Inferior parietal cortex (tissue), 1 donor: ENCODE measurements around the gene ARHGAP9.
"Not testable (repeated sequence)": the region's sequence is repeated elsewhere in the genome, so short reads cannot be mapped to it uniquely, and the experiment has no call there.

ENCODE experiments used
- DNase-seq: peaks from one replicate; pipeline ENCODE4 v3.0.0-alpha.2; 2016; ENCODE audit errors: extremely low spot score

The ARHGAP9 gene

GRCh38 chr12:57435293-57435692 lies 44.4 kb downstream of the ARHGAP9 start:
- DNase-seq, result no peak

GRCh38 chr12:57434517-57435223 lies 45.0 kb downstream of the ARHGAP9 start, which contains the start of gene INHBC:
Gene INHBC (plus strand): TSS chr12:57434784. CDS start chr12:57434887, 103 bp downstream.
- DNase-seq, result no peak

GRCh38 chr12:57433370-57433769 lies 46.3 kb downstream of the ARHGAP9 start:
- no peak for DNase-seq

- no peak for DNase-seq
Observed at GRCh38 chr12:57431654-57432188, 47.9 kb downstream of the ARHGAP9 start.

- peak; percentile 93 for DNase-seq
Observed at GRCh38 chr12:57430931-57431566, 48.6 kb downstream of the ARHGAP9 start, which contains the start of gene R3HDM2. Gene R3HDM2 (minus strand): TSS chr12:57431043. CDS start chr12:57310428, 120,615 bp downstream.

- peak; percentile 40 for DNase-seq
Observed at GRCh38 chr12:57430112-57430930, 49.3 kb downstream of the ARHGAP9 start.

GRCh38 chr12:57429473-57430111 lies 50.1 kb downstream of the ARHGAP9 start:
- no peak for DNase-seq

GRCh38 chr12:57428965-57429364 lies 50.7 kb downstream of the ARHGAP9 start:
- no peak for DNase-seq

GRCh38 chr12:57426948-57427347 lies 52.7 kb downstream of the ARHGAP9 start:
- DNase-seq, result not testable (repeated sequence)
